Left ventricle myocardium inferior (tissue), 1 donor: ENCODE data around the gene LAPTM4A. TPM values are rescaled to one million over a fixed set of nuclear protein-coding genes. Genes with fewer than 3 reads are reported as not detected.

ENCODE experiments used
- DNase-seq: peaks from one replicate; pipeline ENCODE4 v3.0.0-alpha.2; 2020
- H3K27ac ChIP-seq: fragments of 200-600 bp; replicated peaks from 2 replicates; pipeline ENCODE4 v1.8.0; 2021
- H3K27me3 ChIP-seq: fragments of 200-600 bp; 2 replicates; pipeline ENCODE4 v1.8.0; 2021; ENCODE audit warnings: low read depth
- H3K36me3 ChIP-seq: fragments of 200-600 bp; 2 replicates; pipeline ENCODE4 v1.8.0; 2021
- H3K4me1 ChIP-seq: fragments of 200-600 bp; 2 replicates; pipeline ENCODE4 v1.8.0; 2021
- H3K4me3 ChIP-seq: fragments of 200-600 bp; 2 replicates; pipeline ENCODE4 v1.8.0; 2021; ENCODE audit warnings: mild to moderate bottlenecking, moderate library complexity
- H3K9me3 ChIP-seq: fragments of 200-600 bp; replicated peaks from 2 replicates; pipeline ENCODE4 v1.8.0; 2021
- CTCF ChIP-seq: fragments of 200-600 bp; IDR thresholded peaks from 2 replicates; pipeline ENCODE4 v1.8.0; 2021; ENCODE audit warnings: antibody characterized with exemption, mild to moderate bottlenecking, borderline replicate concordance
- intact Hi-C: fragments of 100-400 bp; cut with micrococcal nuclease; formaldehyde crosslinking; loops from one replicate; pipeline ENCODE4 v1.11.0; 2022
- long read RNA-seq: library from polyadenylated mRNA; unstranded; transcript quantifications from one replicate; pipeline ENCODE4 v2.0.0, GENCODE V29; 2021
- total RNA-seq: library from RNA; stranded (reverse); fragmentation: NEBNext Ultra II Directional; extraction: Animal tissue kit (Norgen Biotek cat#: 25700); gene quantifications from one replicate; pipeline ENCODE4 v1.2.1, GENCODE V29; 2021
- donor health status: DM: no; HTN: yes; CAD: no; lungs with severe emphysema.

LAPTM4A gene
- total RNA-seq: 201 TPM
- long read RNA-seq, transcript LAPTM4A-201 (7 exons, 1,765 nt): major isoform, 214 of 224 reads
- long read RNA-seq, partial matches to known transcripts: 2 of 224 reads
- long read RNA-seq, other reads (novel, unspliced or antisense): 8 of 224 reads

- no peaks in the 10 kb centered on the region for H3K9me3 ChIP-seq
- peak within 1 kb of the TSS; percentile 88 for H3K4me3 ChIP-seq
- intact Hi-C loops: no loop called here
- DNase-seq: peak; percentile 97
- peaks cover 56% of the 10 kb centered on the region for H3K4me1 ChIP-seq
- H3K27ac ChIP-seq: peak within 1 kb of the TSS; percentile 99
- peak; percentile 51 for TF ChIP-seq CTCF
- H3K27me3 ChIP-seq: no peaks in the 10 kb centered on the region
- no peaks in the 10 kb centered on the region for H3K36me3 ChIP-seq
Observed at GRCh38 chr2:20051532-20052228, at the start of gene LAPTM4A. LAPTM4A (minus strand) TSS chr2:20051628; CDS start chr2:20051520, 108 bp downstream.

- intact Hi-C loops: no loop called here
- H3K36me3 ChIP-seq: no peaks in the 10 kb centered on the region
Observed at GRCh38 chr2:20100711-20101110, 49.3 kb upstream of the LAPTM4A start.

GRCh38 chr2:20099780-20100179 is 48.4 kb upstream of the LAPTM4A start:
- H3K4me1 ChIP-seq: no peaks in the 10 kb centered on the region
- no peak for TF ChIP-seq CTCF
- no peaks in the 10 kb centered on the region for H3K36me3 ChIP-seq
- intact Hi-C loops: no loop called here
- no peak overlapping the region for H3K4me3 ChIP-seq
- no peak for DNase-seq
- H3K27me3 ChIP-seq: peaks cover 4% of the 10 kb centered on the region
- no peak overlapping the region for H3K27ac ChIP-seq
- peaks cover 17% of the 10 kb centered on the region for H3K9me3 ChIP-seq

More at GRCh38 chr2:20100711-20101110, 49.3 kb upstream of the LAPTM4A start:
- DNase-seq: no peak
- Histone ChIP-seq H3K27ac (no peak overlapping the region), H3K4me1 (no peaks in the 10 kb centered on the region), H3K27me3 (peaks cover 13% of the 10 kb centered on the region), H3K4me3 (no peak overlapping the region), H3K9me3 (peaks cover 17% of the 10 kb centered on the region)
- no peak for TF ChIP-seq CTCF

GRCh38 chr2:20097889-20098714 is 46.7 kb upstream of the LAPTM4A start:
- peaks cover 8% of the 10 kb centered on the region for H3K4me1 ChIP-seq
- peaks cover 17% of the 10 kb centered on the region for H3K9me3 ChIP-seq
- peak; percentile 80 for DNase-seq
- no peaks in the 10 kb centered on the region for H3K36me3 ChIP-seq
- peak; percentile 93 for TF ChIP-seq CTCF
- no peak overlapping the region for H3K4me3 ChIP-seq
- intact Hi-C loops: loop anchor here (1.0 kb wide), 1 partner anchor 83 kb away; no protein-coding TSS in a partner anchor
- no peak overlapping the region for H3K27ac ChIP-seq
- no peaks in the 10 kb centered on the region for H3K27me3 ChIP-seq

GRCh38 chr2:20095469-20095868 is 44.0 kb upstream of the LAPTM4A start:
- DNase-seq: no peak
- TF ChIP-seq CTCF: no peak
- Histone ChIP-seq H3K9me3 (no peaks in the 10 kb centered on the region), H3K27me3 (no peaks in the 10 kb centered on the region), H3K4me3 (no peak overlapping the region), H3K27ac (no peak overlapping the region), H3K4me1 (peaks cover 28% of the 10 kb centered on the region), H3K36me3 (no peaks in the 10 kb centered on the region)
- intact Hi-C loops: no loop called here
